T47D (cell line): ENCODE results near the gene EIF1AX.
"Not testable (repeated sequence)": the region's sequence is repeated elsewhere in the genome, so short reads cannot be mapped to it uniquely, and the experiment has no call there.

Experiments used
- DNase-seq, 2 experiments: peaks; one replicate each; pipeline versions ENCODE4 v3.0.0 to v3.0.0-alpha.2; 2011 to 2012; ENCODE audit warnings: low read depth in 1 of 2, low spot score in 1 of 2
- JUND ChIP-seq: IDR thresholded peaks from 2 replicates; pipeline ENCODE4 v1.6.1; 2012; ENCODE audit warnings: low read depth
- in situ Hi-C: cut with HindIII; loops from 2 replicates; pipeline ENCODE4 v1.10.0; 2016; ENCODE audit warnings: low sequenced_read_pairs, low pct_unique_long_range_greater_than_20kb

EIF1AX gene, protein sequence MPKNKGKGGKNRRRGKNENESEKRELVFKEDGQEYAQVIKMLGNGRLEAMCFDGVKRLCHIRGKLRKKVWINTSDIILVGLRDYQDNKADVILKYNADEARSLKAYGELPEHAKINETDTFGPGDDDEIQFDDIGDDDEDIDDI

GRCh38 chrX:20141281-20142220, at the start of gene EIF1AX:
TSS of gene EIF1AX (minus strand) at chrX:20141838. CDS start at chrX:20141640, 198 bp downstream.
- in situ Hi-C loops: no loop called here
- no peak for TF ChIP-seq JUND

DNA sequence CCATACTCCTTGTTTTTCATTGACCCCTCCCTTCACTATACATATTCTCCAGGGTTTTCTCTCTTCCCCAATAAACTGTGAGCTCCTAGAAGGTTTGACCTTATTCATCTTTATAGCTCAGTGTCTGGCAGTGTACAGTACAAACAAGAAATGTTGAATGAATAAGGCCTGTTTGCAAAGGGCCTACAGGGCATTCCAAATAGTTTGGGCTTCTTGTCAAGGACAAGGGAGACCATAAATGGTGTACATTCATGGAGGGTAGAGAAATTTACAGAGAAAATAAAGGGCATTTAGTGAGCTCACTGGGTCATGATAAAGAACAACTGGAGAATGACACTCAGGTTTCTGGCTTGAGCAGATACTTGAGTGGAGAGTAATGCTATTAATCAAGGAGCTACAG, 47.5 kb upstream of the EIF1AX start:
- no peak for TF ChIP-seq JUND
- in situ Hi-C loops: no loop called here

More at GRCh38 chrX:20141281-20142220, at the start of gene EIF1AX:
- peak; percentile 56 to 98 for DNase-seq

DNA sequence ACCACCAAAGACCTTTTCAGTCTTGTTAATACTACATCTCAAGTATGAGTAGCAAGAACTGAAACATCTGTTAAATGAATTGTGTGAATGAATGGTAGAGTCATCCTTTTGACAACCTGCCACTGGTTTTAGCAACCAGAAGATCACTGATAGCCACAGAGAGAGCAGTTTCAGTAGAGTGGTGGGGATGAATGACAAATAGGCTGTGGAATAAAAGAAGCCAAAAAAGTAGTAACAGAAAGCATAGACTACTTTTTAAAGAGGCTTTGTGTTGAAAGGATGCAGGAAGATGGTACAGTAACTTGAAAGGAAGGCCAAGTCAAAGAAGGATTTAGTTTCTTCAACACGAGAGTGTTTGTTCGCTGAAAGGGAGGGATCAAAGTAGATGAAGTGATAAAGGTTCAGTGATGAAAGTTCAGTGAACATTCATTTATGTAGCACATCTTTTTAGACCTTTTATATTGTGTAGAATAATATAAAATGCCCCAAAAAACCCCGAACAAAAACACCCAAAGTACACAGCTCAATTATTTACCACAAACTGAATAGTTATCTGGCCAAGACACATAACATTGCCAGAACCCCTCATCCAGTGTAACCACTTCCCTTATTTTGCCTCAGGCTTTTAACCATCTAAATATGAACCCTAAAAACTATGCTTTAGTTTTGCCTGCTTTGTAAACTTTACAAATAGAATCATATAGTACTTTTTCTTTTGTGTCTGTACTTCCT, 40.1 kb upstream of the EIF1AX start:
- TF ChIP-seq JUND: no peak
- in situ Hi-C loops: no loop called here

More for the DNA sequence above, 47.5 kb upstream of the EIF1AX start:
- DNase-seq: no peak

DNA sequence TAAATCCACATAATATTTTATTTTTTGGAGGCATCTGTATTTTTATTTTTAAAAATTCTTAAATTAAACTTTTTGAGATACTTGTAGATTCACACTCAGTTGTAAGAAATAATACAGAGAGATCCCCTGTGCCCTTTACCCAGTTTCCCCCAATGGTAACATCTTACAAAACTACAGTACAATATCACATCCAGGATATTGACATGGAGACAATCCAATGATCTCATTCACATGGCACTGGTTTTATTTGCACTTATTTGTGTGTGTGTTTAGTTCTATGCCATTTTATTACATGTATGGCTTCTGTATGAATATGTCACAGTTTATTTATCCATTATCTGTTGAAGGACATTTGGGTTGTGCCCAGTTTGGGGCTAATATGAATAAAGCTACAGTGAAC, 35.5 kb upstream of the EIF1AX start:
- TF ChIP-seq JUND: no peak
- in situ Hi-C loops: no loop called here
- DNase-seq: no peak

More for the DNA sequence above, 40.1 kb upstream of the EIF1AX start:
- DNase-seq: no peak

DNA sequence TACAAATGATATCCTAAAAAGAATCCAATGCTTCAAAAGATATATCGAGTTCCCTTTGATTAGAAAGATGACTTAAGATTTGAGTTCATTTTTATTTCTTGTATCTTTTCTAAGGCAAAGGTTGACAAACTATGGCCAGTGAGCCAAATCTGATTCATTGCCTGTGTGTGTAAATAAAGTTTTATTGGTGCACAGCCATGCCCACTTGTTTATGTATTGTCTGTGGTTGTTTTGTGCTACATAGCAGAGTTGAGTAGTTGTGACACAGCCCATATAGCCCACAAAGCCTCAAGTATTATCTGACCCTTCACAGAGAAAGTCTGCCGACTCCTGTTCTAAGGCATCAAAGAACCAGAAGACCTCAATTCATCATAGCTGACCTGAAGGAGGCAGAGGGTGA, 32.2 kb upstream of the EIF1AX start:
- in situ Hi-C loops: no loop called here
- TF ChIP-seq JUND: no peak
- no peak for DNase-seq

DNA sequence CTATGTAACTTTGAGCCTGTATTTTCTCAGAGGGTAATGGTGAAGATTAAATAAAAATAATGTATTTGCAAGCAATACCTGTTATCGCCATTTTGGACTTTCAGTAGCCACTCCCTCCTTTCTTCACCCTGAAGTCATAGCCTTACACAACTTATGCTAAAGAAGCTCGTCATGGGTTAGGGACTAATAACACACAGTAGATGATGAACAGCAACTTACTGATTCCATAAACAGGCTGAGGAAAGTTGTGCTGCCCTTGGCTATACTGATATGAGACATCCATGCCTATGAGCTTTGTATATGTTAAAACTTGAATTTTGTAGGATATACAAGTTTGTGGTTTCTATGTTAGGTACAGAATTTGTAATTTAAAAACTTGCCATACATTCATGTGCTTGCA, 31.7 kb upstream of the EIF1AX start:
- in situ Hi-C loops: no loop called here
- DNase-seq: no peak
- TF ChIP-seq JUND: no peak

DNA sequence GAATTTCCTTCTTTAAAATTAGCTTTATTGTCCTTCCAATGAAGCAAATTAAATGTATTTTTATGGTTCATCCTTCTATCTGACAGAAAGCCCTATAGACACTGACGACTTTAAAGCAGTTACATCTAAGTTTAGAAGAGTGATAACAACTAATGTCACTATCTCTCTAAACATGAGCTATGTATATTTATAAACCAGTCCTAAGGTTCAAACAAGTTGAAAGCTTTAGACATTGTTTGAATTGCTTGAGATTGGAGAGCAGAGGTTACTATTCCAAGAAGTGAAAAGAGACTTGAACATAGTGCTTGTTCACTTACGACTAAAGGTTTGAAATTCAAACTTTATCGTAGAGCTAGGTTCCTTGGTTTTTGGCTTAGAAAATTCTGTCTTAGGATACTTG, 30.2 kb upstream of the EIF1AX start:
- no peak for DNase-seq
- in situ Hi-C loops: no loop called here
- no peak for TF ChIP-seq JUND

GRCh38 chrX:20162516-20162915, 20.9 kb upstream of the EIF1AX start:
- in situ Hi-C loops, DNase-seq: not testable (repeated sequence)

DNA sequence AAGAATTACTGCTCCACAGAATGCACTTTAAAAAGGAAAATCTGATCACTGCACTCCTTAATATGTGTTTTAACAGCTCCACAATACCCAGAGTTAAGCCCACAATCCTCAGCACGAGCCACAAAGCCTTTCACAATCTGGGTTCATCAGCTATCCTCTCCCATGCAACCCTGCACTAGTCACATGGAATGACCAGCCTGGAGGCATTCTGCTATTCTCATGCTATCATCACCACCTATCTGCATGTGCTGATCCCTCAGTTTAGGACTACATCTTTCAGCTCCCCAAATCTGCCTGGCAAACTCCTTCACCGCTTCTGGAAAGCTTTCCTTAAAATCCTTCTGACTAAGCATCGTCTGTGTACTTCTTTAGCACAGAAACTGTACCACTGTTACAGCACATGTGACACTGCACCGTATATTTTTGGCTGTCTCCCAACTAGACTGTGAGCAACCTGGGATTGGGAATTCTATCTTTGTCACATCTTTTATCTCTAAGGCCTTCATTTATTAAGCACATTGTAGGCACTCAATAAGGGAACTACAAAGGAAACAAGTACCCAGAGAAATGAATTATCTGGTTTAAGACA, 18.3 kb upstream of the EIF1AX start:
- no peak for DNase-seq
- in situ Hi-C loops: no loop called here
- no peak for TF ChIP-seq JUND

DNA sequence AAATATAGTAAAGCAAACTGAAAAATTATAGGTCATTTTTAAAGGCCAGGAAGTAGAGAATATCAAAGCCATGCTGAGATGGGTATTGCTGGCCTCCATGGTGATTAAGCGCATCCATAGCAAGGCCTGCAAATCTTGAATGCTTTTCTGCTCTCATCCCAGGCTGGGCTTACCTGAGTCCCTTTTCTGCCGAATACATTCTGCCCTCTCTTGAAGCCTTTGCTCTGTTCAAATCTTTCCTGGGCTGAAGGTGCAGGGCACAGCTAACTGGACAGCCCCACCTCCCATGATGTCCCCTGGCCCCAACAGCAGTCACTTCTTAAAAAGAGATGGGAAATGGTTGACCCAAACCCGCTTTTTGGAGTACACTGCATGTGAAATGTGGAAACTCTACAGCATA, 10.1 kb upstream of the EIF1AX start:
- no peak for TF ChIP-seq JUND
- in situ Hi-C loops: no loop called here

DNA sequence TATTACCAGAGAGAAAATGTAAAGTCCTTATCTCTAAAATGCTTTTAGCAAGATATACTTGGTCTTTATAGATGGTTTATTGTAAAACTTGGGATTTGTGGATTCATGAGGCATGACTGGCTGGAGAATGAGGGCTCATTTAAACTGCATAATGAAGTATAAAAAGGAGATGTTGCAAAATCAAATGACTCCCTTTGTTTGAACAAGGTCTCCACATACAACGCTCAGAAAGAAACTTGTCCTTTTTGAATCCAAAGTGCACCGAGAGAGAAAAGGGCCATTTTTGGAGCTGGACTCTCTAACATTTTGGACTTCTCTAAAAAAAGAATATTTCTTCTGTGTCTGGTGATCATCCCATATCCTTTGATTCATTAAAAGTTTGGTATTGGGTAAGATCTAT, 7.7 kb upstream of the EIF1AX start:
- in situ Hi-C loops: no loop called here
- no peak for TF ChIP-seq JUND
- no peak for DNase-seq

More for the DNA sequence above, 10.1 kb upstream of the EIF1AX start:
- no peak for DNase-seq

DNA sequence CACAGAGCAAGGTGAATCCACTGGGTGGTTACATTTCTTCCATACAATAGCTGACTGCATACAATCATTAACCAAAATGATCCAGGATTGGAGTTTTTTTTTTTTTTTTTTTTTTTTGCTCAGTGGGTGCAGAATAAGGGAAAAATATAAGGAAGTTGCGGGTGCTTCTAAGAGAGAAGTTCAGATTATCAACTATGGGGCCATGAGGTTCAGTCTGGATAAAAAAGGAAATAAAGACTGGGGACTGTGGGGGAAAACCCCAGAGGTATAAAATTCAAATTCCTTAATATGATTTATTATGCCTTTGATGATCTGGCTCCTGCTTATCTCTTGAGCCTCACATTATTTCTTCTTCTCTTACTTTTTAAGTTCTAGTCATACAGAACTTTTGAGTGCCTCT, 5.9 kb upstream of the EIF1AX start:
- TF ChIP-seq JUND: no peak
- no peak for DNase-seq
- in situ Hi-C loops: no loop called here

- in situ Hi-C loops: no loop called here
- no peak for TF ChIP-seq JUND
- DNase-seq: no peak
Measured at GRCh38 chrX:20144491-20144890, 2.9 kb upstream of the EIF1AX start.
